ENCODE measurements around the gene KCNK18.
"Not testable (repeated sequence)": the region's sequence is repeated elsewhere in the genome, so short reads cannot be mapped to it uniquely, and the experiment has no call there.

Gene KCNK18

DNA sequence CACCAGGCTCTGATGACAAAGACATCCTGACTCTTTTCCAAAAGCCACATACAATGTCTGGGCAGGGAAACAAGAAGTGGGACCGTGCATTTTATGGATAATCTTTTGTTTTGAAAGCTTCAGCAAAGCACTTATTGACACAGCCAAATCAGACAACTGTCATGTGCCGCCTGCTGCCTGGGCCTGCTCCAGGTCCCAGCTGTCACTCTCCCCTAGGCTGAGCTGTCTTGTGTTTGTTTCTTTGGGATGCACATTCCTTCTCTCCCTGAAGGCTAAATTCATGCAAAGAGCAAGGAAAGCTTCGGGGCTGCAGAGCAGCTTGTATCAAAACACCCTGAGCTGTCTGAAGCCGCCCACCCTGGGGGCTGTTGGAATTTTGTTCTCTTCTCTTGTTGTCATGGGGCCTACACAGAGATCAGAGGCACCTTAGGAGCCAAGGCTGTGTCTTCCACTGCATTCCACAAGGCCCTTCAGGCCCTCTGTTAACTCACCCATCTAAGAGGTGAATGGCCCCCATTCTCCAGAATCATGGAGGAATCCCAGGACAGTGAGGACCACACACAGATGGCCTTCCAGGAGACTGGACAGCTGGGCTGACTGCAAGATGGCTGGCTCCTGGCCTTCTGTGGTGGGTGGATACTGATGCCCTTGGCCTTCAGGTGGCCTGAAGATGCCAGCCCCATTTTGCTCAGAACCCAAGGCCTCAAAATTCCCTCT, 25.8 kb downstream of the KCNK18 start:
- DNase-seq = no peak

DNA sequence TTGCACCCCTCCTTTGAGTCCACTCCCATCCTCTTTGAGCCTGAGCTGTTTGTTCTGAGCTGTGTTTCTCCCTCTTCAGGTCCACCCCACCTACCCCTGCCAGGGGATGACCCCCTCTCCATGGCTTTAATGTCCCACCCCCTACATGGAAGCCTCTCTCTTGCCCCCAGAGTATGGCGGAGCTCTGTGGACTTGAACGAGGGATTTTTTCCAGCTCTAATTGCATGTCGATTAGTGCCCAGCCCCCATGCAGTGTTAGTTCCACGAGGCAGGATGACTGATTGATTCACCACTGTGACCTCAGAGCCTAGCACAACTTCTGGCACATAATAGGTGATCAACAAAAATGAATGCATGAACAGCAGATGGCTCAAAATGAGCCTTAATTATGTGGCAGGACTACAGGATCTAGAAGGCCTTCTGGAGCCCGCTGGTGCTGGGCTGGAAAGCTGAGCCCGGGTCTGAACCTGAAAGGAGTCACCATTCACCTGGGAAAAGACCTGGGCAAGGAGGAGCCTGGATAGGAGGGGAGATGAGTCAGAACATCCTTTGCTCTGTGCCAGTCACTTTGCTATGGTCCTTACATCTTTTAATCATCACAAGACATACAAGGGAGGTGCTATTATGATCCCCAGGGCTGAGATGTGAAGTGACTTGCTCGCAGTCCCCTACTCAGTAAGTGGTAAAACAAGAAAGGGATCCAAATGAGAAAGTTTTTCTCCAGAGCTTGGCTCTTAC, 26.6 kb downstream of the KCNK18 start:
- DNase-seq = no peak

DNA sequence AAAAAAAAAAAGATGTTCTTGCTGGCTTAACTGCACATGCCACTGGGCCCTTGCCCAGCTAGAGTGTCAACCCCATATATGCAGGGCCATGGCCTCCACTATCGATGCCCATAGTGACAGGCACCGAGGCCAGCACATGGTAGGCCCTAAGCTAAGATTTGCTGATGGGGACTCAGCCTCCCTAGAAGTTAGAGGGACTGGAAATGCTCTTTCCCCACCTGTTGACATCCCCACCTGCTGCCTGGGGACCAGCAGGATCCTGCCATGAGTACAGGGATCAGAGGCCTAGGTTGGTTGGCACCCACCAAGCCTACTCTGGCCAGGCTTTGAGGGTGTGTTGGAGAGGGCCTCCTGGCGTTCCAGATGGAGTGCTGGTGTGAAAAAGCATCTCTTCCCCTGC, 27.6 kb downstream of the KCNK18 start:
- DNase-seq = no peak

DNA sequence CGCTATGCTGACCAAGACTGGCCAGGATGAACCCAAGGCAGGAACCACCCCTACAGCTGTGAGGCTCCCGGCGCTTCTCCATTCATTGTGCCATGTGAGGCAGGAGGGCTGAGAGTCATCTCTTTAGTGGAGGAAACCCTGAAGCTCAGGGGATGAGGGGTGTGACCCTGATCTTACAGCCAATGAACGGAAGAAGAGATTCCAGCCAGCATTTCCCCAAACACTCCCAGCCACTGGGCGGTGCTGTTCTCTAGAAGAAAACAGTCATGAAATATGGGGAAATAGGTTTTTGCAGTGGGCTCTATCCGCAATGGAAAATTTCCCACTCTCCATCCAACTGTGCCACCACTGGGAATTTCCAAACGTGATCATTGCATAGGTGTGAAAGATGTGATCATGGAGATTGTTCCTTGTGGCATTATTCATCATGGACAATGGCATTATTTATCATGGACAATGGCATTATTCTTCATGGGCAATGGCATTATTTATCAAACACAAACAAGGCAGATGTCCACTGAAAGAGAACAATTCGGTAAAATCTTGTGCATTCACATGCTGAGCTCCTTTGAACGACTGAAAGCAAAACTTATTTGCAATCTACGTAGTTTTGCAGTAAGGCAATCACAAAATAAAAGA, 29.6 kb downstream of the KCNK18 start:
- DNase-seq = no peak

DNA sequence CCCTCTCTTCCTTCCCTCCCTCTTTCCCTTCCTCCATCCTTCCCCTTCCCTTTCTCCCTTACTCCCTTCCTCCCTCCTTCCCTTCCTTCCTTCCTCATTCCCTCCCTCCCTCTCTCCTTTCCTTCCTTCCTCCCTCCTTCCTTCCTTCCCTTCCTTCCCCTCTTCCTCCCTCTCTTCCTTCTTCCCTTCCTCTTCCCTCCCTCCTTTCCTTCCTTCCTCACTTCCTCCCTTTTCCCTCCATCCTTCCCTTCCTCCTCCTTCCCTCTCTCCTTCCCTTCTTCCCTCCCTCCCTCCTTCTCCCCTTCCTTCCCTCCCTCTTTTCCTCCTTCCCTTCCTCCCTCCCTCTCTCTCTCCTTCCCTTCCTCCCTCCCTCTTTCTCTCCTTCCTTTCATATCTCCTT, 30.9 kb downstream of the KCNK18 start:
- no peak for DNase-seq

DNA sequence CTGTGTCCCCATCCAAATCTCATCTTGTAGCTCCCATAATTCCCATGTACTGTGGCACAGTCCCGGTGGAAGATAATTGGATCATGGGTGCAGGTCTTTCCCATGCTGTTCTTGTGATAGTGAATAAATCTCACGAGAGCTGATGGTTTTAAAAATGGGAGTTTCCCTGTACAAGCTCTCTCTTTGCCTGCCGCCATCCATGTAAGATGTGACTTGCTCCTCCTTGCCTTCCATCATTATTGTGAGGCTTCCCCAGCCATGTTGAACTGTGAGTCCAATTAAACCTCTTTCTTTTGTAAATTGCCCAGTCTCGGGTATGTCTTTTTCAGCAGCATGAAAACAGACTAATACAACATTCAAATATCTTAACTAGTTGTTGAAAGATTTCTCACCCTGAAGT, 32.8 kb downstream of the KCNK18 start:
- DNase-seq = not testable (repeated sequence)

DNA sequence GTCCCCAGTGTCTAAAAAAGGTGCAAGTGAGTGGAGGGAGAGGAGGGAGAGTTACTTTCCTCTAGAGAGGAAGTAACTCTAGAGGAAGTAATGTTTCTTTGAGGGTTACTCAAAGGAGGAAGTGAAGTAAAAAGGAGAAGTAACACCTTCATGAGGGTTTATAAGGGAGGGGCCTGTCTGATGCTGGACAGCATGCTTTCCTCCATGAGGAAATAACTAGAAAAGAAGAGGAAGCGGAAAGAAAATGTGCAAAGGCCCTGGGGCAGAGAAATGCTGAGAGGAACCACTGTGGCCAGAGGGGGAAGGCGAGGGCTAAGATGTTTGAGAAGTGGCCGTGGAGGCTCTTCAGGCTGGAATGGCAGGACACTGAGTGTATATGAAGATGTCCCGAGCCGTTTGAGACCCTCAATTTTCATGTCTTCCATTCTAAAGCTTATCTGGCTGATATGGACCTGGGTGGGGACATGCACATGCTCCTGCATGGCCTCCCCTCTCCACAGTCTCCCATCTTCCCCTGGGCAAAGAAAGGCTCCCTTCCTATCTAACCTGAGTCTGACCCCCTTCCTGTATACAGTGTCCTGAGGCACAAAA, 40.2 kb downstream of the KCNK18 start:
- no peak for DNase-seq

DNA sequence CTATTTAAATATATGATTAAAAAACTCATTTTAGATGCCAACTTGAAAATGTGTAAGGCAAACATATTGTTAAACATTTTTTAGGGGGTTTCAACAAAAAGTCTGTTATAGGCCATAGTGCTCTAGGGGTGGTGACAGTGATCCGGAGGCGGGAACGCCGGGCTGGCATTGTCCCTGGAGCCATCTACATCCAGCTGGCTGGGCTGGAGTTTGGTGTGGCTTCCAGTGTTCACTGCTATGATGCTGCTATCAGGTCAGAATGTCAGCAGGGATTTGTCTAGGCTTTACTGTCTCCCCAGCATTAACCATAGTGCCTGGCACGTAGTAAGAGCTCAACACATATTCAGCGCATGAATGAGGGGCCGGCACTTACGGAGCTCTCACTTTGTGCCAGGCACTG, 41.8 kb downstream of the KCNK18 start:
- no peak for DNase-seq

DNA sequence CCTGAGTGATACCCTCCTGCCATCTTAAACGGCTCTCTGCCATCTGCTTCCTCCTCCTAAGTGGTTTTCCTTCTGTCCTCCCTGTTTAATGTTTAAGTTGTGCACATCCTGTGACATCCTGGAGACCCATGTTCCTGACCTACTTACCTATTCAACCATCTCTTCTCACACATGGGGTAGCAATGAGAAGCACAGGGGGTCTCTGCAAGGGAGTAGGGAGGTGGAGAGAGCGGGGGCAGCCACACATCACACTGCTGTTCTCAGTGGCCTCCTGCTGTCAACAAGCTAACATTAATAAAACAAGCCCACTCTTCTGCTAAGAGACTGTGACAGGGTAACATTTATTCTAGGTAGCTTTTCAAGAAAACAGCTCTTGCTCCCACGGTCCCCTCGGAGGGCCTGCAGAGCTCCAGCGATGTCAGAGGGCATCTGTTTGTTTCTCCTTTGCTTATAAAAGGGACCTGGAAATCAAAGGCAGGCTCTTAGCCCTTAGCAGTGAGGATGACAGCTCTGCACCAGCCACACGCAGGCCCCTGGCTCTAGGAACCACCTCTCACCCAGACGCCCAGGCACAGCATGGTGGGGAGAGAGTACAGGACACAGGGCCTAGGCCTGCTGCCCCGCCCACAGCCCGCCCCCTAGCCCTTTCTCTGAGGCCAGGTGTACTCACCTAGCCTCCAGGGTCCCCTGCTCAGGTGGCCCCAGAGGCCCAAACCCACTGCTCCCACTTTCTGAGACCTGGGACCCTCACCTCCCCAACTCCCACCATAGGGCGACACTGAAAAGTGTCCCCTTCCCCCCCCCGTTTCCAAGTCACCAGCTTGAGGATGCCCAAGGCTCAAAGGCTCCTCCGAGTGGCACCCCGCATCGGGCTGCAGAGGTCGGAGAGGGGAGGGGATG, 42.7 kb downstream of the KCNK18 start:
- no peak for DNase-seq

DNA sequence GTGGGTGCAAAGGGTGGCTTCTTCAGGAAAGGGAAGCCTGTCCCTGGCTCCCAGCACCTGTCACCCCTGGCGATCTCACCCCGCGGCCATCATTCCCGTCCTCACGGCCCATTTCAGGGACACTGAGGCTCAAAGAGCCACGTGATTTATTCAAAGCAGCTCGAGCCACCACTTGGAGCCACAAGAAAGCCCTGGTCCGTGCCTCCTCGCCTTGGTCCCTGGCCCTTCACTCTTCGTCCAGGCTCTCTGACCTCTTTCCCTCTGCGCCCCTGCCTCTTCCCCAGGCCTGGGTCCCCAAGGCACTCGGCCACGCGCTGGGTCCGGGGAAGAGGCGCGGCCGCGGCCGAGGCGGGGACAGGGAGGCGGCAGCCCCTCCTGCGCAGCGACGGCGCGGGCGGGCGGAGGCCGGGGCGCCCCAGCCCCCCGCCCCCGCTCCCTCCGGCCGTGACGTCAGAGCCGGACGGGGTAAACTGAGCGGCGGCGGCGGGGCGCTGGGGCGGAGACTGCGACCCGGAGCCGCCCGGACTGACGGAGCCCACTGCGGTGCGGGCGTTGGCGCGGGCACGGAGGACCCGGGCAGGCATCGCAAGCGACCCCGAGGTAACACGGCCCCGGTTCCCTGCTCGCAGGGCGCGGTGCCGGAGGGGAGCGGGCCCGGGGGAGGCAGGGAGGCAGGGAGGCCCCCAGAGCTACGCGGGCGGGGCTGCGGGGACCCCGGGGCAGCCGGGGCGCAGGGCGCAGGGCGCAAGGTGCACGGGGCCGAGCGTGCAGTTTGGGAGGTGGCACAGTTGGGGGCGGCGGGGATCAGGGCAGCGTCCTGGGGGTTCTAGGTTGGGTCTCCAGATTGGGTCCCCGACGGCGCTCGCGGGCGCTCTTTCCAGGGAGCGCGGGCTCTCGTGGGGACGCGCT, 43.6 kb downstream of the KCNK18 start, which contains the start of gene SLC18A2:
TSS of gene SLC18A2 (plus strand) at position 494 of the 909 bp plus-strand sequence. CDS start 580 bp downstream, outside the sequence.
- DNase-seq = no peak

DNA sequence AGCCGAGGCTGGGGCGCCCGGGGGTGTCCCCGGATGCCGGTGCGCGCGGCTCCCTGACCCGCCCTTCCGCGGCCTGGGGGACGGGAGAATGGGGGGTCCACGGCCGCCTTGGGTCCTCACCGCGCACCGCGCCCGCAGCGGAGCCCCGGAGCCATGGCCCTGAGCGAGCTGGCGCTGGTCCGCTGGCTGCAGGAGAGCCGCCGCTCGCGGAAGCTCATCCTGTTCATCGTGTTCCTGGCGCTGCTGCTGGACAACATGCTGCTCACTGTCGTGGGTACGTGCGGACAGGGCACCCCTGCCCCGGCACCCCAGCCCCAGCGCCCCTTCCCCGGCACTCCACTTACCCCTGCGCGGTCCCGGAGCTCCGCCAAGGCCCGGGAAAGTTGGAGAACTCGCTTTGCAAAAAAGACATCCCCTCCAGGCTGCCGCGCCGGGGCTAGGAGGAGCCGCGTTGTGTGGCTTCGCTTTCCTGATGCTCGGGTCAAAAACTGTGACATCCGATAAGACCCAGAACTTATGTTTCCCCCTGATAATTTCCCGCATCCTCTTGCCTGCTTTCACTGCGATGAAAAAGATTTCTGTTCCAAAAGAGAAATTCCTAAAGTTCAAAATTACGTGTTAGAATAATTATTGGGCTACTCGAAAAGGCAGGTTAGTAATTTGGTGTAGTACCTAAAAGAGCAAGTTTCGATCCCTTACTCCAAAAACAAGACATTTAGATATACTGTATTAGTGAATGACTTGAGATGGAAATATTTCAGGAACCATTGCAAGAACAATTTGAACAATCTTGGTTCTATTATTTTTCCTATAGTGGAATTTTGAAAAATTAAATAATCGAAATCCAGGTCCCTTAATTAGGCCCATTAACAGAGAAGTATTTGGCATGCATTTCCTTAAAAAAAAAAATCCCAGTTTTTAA, 44.5 kb downstream of the KCNK18 start:
- no peak for DNase-seq

DNA sequence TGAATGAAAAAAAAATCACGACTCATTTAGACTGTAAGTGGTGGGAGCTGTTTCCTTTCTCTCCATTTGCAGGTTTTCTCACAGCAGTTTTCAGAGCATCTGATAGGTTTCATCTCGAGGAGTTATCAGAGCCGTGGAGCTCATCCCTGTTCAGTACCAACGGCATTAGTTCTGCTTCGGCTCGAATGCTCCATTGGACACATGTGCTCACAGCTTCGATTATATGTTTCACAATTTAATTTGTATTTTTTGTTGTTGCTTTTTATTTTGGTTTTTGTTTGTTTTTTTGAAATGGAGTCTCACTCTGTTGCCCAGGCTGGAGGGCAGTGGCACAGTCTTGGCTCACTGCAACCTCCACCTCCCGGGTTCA, 45.2 kb downstream of the KCNK18 start:
- DNase-seq = no peak

DNA sequence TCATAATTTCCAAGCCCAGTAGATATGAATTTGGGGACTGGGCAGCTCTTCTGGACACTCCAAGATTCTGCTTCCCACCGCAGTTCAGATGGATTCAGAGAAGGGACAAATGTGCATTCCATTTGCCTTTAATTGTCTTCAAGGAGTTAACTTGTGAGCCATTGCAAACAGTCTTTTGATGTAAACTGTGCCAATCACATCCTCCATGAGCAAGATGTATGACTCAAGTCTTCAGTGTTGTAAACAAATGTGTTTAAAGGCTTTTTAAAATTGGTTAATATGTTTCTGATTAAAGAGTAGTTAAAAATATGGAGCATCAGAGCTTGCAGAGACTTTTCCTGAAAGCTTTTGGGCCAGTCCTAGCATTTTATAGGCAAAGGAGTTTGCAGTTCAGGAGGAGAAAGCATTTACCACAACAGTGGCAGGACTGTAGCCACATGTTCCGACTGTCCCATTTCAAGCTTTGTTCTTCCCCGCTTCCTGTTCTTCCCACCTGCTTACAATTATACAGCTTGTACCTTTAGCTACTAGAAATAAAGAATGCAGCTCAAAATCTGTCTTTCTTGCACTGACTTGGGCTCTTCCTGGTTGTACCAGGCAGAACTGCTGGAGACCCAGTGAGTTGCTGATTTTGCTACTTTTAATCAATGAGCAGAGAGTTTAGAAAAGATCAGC, 49.8 kb downstream of the KCNK18 start:
- DNase-seq = no peak

DNA sequence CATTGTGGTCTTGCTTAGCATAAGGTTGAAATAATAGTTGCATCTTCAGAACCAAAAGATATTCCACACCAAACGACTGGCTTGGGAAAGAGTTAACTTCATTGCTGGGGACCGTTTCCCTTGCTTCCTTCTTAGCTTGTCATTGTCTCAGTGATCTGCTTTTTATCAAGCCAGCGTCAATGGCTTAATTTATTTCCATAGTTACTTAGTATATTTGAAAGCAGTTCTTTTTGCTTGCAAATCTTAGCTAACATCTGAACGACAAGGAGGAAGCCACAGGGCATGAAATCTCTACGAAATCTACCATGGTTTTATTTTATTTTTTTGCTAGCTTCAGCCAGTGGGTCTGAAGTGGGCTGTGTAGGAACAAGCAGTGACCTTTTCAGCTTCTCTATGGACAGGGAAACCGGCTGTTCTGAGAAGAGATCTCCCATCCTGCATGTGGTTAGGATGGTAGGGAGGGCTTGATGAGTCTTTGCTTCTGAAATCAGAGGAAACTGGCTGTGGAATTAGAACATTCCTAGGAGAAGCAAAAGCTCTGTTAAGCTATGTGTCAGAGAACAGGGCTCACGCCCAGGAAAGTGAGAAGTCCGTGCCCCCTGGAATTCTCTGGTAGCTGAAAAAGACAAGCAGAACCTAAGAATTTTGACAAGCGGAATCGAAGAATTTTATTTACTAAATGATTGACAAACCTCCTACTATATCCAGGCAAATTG, 51.6 kb downstream of the KCNK18 start:
- DNase-seq = no peak

DNA sequence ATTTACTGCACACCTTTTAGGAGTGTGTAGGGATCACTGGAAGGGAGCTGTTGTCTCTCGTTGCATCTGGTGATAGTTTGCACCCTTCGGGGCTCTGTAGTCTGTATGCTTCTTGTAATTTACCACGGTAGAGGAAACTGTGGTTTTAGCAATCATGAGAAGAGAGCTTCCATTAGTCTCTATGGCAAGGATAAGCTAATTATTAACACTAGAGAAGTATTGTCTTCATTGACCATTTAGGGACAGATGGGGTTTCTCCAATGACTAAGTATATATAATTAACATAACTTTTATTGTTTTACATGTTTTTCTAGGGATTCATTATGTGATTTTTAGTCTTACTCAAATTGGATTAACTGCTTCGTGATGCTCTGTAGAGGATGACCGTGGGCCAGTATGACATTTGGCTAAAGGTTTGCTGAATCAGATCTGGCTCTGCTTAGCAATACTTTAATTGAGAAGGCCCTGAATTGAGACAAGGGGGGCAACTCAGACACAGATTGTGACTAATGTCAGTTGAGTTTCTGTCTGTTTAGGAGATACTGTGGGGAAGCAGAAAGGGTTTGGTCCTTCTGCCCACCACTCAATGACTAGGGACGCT, 52.3 kb downstream of the KCNK18 start:
- no peak for DNase-seq

DNA sequence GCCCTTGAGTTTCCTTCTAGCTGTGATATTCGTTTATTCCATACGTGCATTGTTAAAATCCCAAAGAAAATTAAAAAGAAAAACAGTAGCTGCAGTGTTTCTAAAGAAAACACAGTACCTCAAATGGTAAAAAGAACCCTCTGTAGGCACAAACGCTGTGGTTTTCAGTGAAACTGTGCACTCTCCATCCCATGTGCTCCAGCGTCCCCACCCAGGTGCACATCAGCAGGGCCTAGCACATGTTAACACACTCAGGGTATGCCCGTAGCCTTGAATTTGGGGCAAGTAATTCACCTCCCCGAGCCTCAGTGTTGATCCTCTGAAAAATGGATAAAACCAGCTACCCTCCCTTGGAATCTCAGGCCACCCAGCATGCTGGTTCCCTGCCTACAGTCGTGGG, 53.1 kb downstream of the KCNK18 start:
- DNase-seq = no peak

DNA sequence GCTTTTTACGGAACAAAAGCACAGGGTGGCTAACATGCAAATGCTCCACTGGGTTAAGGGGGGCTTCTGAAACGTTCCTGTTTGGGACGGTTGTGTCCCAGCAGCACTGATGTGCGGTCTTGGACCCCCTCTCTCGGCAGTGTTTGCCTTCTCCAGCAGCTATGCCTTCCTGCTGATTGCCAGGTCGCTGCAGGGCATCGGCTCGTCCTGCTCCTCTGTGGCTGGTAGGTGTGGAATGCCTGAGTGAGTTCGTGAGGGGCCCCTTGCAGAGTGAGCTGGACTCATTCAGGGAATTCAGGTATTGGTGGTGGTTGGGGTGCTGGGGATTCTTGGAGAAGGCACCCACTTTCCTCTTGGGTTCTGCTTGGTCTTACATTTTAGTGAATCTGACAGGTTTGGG, 56.6 kb downstream of the KCNK18 start:
- no peak for DNase-seq

DNA sequence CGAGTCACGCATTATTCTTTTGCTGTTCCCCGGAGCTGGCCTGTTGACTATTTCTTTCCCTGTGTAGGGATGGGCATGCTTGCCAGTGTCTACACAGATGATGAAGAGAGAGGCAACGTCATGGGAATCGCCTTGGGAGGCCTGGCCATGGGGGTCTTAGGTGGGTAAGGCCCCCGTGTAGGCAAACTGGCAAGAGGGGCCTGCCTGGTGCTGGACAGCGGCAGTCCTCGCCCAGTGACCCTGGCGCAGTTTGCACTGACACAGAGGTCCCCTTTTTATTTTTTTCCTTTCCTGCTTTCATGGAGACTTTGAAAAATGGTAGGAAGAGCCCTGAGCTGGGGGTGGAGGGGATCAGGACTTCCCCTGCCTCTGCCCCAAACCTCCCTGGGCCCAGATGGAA, 57.0 kb downstream of the KCNK18 start:
- no peak for DNase-seq
